Epithelial cell of proximal tubule (primary cell): ENCODE data around the gene NCAPD3. TPM values are rescaled to one million over a fixed set of nuclear protein-coding genes. Genes with fewer than 3 reads are reported as not detected.

Experiments
- DNase-seq: peaks from one replicate; pipeline ENCODE4 v3.0.0-alpha.2; 2011; ENCODE audit warnings: low read depth
- H3K4me3 ChIP-seq: 2 replicates; pipeline ENCODE4 v1.5.1; 2011; ENCODE audit warnings: low read depth, mild to moderate bottlenecking, low read length
- total RNA-seq: library from RNA; depleted of rRNA; stranded (reverse); fragments of >200 nt; gene quantifications from 2 replicates; pipeline ENCODE4 v1.2.3, GENCODE V29; 2015
- TF ChIP-seq, protein P1 (sequence below): conservative IDR thresholded peaks from 2 replicates; pipeline ENCODE4 v1.5.1; 2012; ENCODE audit warnings: low read depth, mild to moderate bottlenecking, low read length

NCAPD3 gene
- total RNA-seq, 1 donor from 2014 or later = 16.2 TPM

DNA sequence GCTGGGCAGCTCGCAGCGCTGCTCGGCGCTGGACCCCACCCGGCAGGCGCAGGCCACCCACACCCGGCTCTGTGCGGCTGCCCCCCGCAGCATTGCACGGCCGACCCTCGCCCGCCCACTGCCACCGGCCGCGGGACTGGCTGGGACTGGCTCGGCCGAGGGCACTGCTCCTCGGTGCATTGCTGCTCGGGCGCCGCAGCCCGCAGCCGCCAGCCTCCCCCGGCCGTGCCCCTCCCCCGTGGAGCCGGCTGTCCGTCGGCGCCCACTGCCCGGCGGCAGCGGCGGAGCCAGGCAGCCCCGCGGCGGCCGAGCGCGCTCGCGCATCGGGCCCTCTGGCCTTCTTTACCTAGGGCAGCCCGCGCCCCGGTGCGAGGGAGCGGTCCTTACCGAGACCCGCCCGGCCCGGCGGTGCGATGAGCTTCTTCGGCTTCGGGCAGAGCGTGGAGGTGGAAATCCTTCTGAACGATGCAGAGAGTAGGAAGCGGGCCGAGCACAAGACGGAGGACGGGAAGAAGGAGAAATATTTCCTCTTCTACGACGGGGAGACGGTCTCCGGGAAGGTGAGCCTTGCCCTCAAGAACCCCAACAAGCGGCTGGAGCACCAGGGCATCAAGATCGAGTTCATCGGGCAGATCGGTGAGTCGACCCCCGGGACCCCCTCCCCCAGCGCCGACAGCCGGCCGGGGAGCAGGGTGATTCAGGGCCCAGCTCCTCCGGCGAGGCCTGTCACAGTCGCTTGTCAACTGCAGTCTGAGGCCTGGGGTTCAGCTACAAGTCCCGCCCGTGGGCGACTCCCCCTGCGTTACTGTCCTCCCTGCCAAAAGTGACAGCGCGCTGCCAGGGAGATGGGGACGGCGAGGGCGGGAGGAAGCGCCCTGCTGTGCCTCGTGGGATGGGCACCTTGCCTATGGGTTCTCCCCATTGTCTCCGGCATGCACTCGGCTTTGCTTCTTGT, 1.2 kb upstream of the NCAPD3 start:
- peak overlapping the region; percentile 64 for H3K4me3 ChIP-seq
- TF ChIP-seq, protein P1, sequence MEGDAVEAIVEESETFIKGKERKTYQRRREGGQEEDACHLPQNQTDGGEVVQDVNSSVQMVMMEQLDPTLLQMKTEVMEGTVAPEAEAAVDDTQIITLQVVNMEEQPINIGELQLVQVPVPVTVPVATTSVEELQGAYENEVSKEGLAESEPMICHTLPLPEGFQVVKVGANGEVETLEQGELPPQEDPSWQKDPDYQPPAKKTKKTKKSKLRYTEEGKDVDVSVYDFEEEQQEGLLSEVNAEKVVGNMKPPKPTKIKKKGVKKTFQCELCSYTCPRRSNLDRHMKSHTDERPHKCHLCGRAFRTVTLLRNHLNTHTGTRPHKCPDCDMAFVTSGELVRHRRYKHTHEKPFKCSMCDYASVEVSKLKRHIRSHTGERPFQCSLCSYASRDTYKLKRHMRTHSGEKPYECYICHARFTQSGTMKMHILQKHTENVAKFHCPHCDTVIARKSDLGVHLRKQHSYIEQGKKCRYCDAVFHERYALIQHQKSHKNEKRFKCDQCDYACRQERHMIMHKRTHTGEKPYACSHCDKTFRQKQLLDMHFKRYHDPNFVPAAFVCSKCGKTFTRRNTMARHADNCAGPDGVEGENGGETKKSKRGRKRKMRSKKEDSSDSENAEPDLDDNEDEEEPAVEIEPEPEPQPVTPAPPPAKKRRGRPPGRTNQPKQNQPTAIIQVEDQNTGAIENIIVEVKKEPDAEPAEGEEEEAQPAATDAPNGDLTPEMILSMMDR = no peak
- DNase-seq = no peak

DNA sequence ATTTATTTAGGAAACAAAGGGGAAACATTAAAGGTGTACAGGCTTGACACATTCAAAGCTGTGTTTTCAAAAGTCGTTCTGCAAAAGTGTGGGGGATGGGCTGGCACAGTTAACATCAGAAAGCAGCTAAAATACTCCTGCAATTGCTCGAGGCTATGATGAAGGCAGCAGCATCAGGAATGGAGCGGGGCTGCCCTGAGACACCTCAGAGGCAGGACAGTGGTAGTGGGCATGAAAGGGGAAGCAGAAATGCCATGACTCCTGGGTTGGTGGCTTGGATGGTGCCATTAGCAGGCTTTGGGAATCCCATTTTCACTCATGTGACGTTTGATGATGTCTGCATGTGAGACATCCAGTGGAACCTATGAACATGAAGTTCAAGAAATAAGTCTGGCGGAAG, 646 bp downstream of the NCAPD3 start:
- no peak for DNase-seq
- peak overlapping the region; percentile 64 for H3K4me3 ChIP-seq
- TF ChIP-seq, protein P1 = no peak

DNA sequence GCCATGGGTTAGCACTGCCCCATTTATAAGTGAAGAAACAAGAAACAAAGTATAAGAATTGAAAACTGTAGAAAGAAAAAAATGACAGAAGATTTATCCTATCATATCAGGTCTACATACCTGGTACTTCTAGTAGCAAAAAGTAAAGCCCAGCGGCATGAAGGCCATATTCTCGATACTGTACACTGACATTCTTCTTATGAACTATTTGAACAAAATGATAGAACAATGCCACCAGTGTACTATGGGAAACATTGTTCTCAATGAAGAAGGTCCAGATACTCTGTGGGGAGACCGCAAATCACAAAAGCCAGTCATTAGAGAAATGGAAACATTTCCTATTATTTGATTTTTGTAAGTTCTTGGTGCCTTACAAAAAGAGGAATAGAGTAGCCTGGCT, 7.0 kb downstream of the NCAPD3 start:
- H3K4me3 ChIP-seq = no peak overlapping the region
- DNase-seq = no peak
- TF ChIP-seq, protein P1 = no peak

DNA sequence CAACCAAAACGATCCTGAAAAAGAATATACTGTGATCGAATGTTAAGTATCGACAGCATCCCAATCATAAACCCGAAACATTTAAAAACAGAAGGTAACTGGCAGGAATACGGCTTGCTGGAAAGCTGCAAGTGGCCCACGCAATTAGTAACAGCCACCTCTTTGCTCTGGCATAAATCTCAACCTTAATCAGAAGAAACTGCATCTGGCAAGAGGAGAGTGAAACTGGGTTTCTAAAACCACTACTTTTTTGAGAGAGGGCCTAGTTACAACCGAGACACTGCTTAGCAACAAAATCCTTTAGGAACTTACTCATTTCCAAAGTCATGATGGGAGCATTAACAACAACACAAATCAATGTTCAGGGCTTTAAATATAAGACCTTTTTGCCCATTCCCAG, 7.9 kb downstream of the NCAPD3 start:
- TF ChIP-seq, protein P1 = no peak
- no peak for DNase-seq
- H3K4me3 ChIP-seq = no peak overlapping the region

DNA sequence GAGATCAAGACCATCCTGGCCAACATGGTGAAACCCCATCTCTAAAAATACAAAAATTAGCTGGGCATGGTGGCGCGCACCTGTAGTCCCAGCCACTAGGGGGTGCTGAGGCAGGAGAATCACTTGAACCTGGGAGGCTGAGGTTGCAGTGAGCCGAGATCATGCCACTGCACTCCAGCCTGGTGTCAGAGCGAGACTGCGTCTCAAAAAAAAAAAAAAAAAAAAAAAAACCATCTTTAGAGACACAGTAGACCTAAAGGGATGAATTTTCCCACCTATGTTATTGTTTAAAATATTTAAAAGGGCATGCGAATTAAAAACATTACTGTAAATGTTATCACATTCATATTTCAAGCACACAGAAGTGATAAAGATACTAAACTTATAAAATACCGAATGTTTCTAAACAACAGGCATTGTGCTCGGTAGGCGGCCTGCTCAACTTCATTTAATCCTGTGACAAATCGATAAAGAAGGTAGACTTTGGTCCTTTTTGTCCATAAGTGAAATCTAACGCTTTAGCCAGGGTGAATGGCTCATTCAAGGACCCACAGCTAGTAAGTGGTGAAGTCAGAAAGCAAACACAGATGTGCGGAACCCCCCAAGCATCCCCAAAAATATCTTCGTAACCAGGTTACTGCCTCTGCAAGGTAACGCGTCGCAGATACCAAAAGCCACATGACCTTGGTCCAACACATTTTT, 16.1 kb downstream of the NCAPD3 start:
- TF ChIP-seq, protein P1 = peak; percentile 62
- no peak for DNase-seq
- no peak overlapping the region for H3K4me3 ChIP-seq

DNA sequence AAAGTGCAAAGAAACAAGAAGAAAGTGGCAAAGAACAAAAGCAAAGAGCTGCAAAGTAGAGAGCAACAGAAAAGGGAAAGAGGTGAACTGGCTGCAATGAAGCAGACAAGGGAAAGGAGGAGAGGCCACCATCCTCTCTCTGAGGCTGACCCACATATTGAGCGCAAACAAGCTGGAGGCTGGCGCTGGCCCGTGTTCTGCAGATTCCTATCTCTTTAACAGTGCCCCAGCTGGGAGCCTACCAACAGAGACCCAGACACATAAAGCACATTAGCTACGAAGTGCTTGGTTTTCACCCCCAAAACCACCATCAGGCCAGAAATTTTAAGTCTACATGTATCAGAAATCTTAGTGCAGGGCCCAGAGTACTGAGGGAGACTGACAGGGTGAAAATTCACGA, 17.6 kb downstream of the NCAPD3 start:
- DNase-seq = no peak
- no peak overlapping the region for H3K4me3 ChIP-seq
- TF ChIP-seq, protein P1 = no peak
